Measurements from ENCODE around the gene TMED4. TPM values are rescaled to one million over a fixed set of nuclear protein-coding genes. Genes with fewer than 3 reads are reported as not detected.

The TMED4 gene
- 100 to 1,000 TPM in 1 of 2 donors, 10 to 100 TPM in 1; 97.9 to 104 TPM for total RNA-seq

DNA sequence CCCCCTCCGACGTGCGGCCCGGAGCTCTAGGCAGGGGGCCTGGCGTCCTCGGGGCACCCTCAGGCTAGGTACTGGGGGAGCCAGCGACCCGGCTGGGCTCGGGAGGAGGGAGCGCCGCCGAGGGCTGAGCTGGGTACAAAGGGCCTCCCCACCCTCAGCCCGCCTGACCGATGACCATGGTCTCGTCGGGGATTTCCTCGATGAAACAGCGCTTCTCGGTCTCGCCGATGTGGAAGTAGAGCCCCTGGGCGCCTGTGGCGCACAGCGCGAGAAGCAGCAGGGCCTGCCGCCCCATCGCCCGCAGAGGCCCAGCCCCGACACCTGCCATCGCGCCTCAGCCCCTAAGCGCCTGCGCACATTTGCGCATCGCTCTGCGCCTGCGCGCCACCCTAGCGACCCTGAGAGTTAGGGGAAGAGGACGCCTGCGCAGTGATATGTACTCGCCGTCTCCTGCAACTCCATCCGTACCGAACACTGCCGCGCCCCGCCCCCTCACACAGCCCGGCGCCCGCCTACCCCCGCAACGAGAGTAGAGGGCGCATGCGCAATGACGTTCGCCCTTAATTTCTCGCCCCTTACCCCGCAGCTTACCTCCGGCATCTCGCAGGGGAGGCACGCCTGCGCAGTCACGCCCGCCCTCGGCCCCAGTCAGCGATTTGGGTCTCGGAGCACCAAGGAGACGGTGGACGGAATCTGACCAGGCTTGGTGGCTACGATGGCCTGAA is at the start of gene TMED4:
Gene TMED4, minus strand, starts transcription at position 353 of the 725 bp plus-strand sequence. Its CDS starts 25 bp downstream, at position 328.
- peak; percentile 100 for DNase-seq (ENCODE audit: low spot score)
- Mint-ChIP-seq H3K9me3 (no peaks in the 10 kb centered on the region), H3K4me1 (ENCODE audit: low read depth in 2 of 2) (peaks cover 24 to 29% of the 10 kb centered on the region in 2 donors), H3K27me3 (no peaks in the 10 kb centered on the region), H3K36me3 (peaks cover 7% of the 10 kb centered on the region), H3K27ac (peak within 1 kb of the TSS; percentile 96 to 98), H3K4me3 (peak within 1 kb of the TSS; percentile 90)
- ATAC-seq: peak; percentile 97

DNA sequence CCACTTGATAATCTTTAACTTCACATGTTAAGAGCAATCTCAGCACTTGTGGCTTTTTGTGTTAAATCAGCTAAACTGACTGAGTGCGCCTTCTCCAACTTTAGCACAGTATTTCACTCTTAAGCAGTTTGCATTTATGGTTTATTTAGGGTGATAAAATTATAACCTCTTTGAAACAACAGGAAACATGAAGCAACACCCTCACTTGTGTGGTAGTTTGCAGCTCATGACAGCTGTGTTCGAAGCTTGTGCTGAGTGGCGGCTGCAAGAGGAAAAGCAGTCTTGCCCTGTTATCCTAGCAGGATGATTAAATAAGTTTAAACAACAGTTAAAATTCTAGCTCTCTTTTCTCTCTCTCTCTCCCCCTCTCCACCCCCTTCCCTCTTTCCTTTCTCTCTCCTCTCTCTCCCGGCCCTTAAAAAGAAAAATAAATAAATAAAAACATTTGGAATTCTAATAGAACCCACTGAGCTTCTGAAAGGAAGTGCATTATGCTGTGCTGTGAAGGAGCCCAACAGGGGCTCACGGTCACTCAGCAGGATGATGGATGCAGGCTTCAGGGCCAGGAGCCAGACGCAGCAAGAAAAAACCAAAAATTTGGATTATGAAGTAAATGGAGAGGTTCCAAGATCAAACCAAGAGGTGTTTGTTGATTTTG is 49.6 kb upstream of the TMED4 start:
- H3K36me3 Mint-ChIP-seq: peaks cover 11% of the 10 kb centered on the region
- peak overlapping the region; percentile 65 for H3K4me3 Mint-ChIP-seq
- H3K4me1 Mint-ChIP-seq (ENCODE audit: low read depth in 2 of 2): peaks cover 54 to 62% of the 10 kb centered on the region in 2 donors
- H3K27ac Mint-ChIP-seq: peak overlapping the region; percentile 70 to 87
- DNase-seq (ENCODE audit: low spot score): no peak
- peak; percentile 71 to 74 for ATAC-seq
- H3K9me3 Mint-ChIP-seq: no peaks in the 10 kb centered on the region
- no peaks in the 10 kb centered on the region for H3K27me3 Mint-ChIP-seq

DNA sequence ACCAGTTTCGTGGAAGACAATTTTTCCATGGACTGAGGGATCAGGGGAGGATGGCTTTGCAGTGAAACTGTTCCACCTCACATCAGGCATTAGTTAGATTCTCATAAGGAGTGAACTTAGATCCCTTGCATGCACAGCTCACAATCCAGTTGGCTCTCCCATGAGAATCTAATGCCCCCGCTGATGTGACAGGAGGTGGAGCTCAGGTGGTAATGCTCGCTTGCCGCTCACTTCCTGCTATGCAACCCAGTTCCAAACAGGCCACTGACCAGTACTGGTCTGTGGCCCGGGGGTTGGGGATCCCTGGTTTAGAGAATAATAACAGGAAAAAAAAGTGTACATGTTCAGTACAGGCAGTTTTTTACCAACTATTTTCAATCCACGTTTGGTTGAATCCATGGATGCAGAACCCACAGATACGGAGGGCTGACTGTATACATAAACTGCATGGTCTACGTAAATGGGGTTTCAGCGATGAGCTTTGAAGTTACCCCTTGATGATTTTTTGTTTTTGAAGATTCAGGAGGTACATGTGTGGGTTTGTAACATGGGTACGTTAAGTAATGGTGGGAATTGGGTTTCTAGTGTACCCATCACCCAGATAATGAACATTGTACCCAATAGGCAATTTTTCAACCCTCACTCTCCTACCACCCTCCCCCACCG is 48.9 kb upstream of the TMED4 start:
- DNase-seq (ENCODE audit: low spot score): no peak

DNA sequence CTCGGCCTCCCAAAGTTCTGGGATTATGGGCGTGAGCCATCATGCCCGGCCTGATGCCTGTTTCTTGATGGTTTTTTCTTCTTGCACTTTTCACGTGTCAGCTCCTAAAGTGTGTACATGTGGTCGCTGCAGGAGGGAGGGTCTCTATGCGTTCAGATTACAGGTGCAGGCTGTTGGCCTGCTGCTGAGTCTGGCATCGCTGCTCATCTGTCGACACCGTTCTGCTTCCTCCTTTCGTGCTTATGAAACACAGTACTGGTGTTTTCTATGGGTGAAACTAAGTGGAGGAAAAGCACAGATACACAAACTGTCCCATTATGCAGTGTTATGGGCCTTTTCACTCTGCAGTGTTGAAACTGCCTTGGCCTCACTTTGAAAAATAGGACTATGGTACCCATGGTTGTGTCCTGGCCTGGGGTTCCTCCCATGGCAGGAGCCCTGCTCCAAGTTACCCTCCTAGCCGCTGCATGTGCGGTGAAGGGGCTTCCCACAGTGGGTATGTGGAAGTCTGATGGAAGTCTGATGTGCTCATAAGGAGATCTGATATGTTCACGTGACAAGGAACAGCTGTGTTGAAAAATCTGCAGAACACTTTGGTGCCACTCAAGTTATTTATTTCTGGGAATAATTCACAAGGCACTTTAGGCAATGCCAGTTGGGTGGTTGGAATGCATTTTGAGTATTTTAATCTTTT is 47.9 kb upstream of the TMED4 start:
- Mint-ChIP-seq H3K4me1 (ENCODE audit: low read depth in 2 of 2) (peaks cover 47 to 53% of the 10 kb centered on the region in 2 donors), H3K36me3 (peaks cover 11% of the 10 kb centered on the region), H3K4me3 (no peak overlapping the region)

More for the DNA sequence above, 48.9 kb upstream of the TMED4 start:
- Mint-ChIP-seq H3K27ac (peak overlapping the region; percentile 70 to 87), H3K36me3 (peaks cover 11% of the 10 kb centered on the region), H3K4me3 (peak overlapping the region; percentile 65), H3K9me3 (no peaks in the 10 kb centered on the region), H3K4me1 (ENCODE audit: low read depth in 2 of 2) (peaks cover 52 to 61% of the 10 kb centered on the region in 2 donors), H3K27me3 (no peaks in the 10 kb centered on the region)
- no peak for ATAC-seq

GRCh38 chr7:44626620-44627019 is 44.6 kb upstream of the TMED4 start:
- H3K36me3 Mint-ChIP-seq: peaks cover 6% of the 10 kb centered on the region
- no peaks in the 10 kb centered on the region for H3K9me3 Mint-ChIP-seq
- no peaks in the 10 kb centered on the region for H3K27me3 Mint-ChIP-seq
- no peak for ATAC-seq
- H3K27ac Mint-ChIP-seq: no peak overlapping the region
- peaks cover 48 to 63% of the 10 kb centered on the region in 2 donors for H3K4me1 Mint-ChIP-seq (ENCODE audit: low read depth in 2 of 2)
- DNase-seq (ENCODE audit: low spot score): no peak
- no peak overlapping the region for H3K4me3 Mint-ChIP-seq

More for the DNA sequence above, 47.9 kb upstream of the TMED4 start:
- Mint-ChIP-seq H3K9me3 (no peaks in the 10 kb centered on the region), H3K27me3 (no peaks in the 10 kb centered on the region), H3K27ac (peak overlapping the region; percentile 70 to 87)
- DNase-seq (ENCODE audit: low spot score): no peak
- ATAC-seq: no peak

GRCh38 chr7:44625526-44626471 is 43.8 kb upstream of the TMED4 start:
- no peak overlapping the region for H3K27ac Mint-ChIP-seq
- peaks cover 47 to 61% of the 10 kb centered on the region in 2 donors for H3K4me1 Mint-ChIP-seq (ENCODE audit: low read depth in 2 of 2)
- no peaks in the 10 kb centered on the region for H3K9me3 Mint-ChIP-seq
- ATAC-seq (no peak), DNase-seq (ENCODE audit: low spot score) (no peak)
- no peak overlapping the region for H3K4me3 Mint-ChIP-seq
- no peaks in the 10 kb centered on the region for H3K27me3 Mint-ChIP-seq
- peaks cover 6% of the 10 kb centered on the region for H3K36me3 Mint-ChIP-seq

GRCh38 chr7:44624318-44624717 is 42.3 kb upstream of the TMED4 start:
- peaks cover 6% of the 10 kb centered on the region for H3K36me3 Mint-ChIP-seq
- peaks cover 36 to 52% of the 10 kb centered on the region in 2 donors for H3K4me1 Mint-ChIP-seq (ENCODE audit: low read depth in 2 of 2)
- H3K27ac Mint-ChIP-seq: peak overlapping the region; percentile 80 to 88
- peak overlapping the region; percentile 71 for H3K4me3 Mint-ChIP-seq
- ATAC-seq (no peak), DNase-seq (ENCODE audit: low spot score) (no peak)
- no peaks in the 10 kb centered on the region for H3K9me3 Mint-ChIP-seq
- no peaks in the 10 kb centered on the region for H3K27me3 Mint-ChIP-seq

- Mint-ChIP-seq H3K9me3 (no peaks in the 10 kb centered on the region), H3K4me3 (peak overlapping the region; percentile 71), H3K27me3 (no peaks in the 10 kb centered on the region), H3K4me1 (ENCODE audit: low read depth in 2 of 2) (peaks cover 47 to 63% of the 10 kb centered on the region in 2 donors), H3K36me3 (no peaks in the 10 kb centered on the region), H3K27ac (peak overlapping the region; percentile 80 to 88)
- ATAC-seq (peak; percentile 94 to 96), DNase-seq (ENCODE audit: low spot score) (no peak)
These were observed 40.5 kb upstream of the TMED4 start for GRCh38 chr7:44622342-44623151.

- Mint-ChIP-seq H3K27ac (peak overlapping the region; percentile 36 to 80), H3K27me3 (no peaks in the 10 kb centered on the region), H3K4me3 (peak overlapping the region; percentile 20), H3K36me3 (no peaks in the 10 kb centered on the region), H3K4me1 (ENCODE audit: low read depth in 2 of 2) (peaks cover 54 to 70% of the 10 kb centered on the region in 2 donors), H3K9me3 (no peaks in the 10 kb centered on the region)
- no peak for ATAC-seq
- no peak for DNase-seq (ENCODE audit: low spot score)
These were observed 39.7 kb upstream of the TMED4 start for GRCh38 chr7:44621750-44622103.

GRCh38 chr7:44621034-44621749 is 39.2 kb upstream of the TMED4 start:
- ATAC-seq: no peak
- H3K27me3 Mint-ChIP-seq: no peaks in the 10 kb centered on the region
- no peaks in the 10 kb centered on the region for H3K36me3 Mint-ChIP-seq
- no peaks in the 10 kb centered on the region for H3K9me3 Mint-ChIP-seq
- H3K4me3 Mint-ChIP-seq: no peak overlapping the region
- peaks cover 53 to 67% of the 10 kb centered on the region in 2 donors for H3K4me1 Mint-ChIP-seq (ENCODE audit: low read depth in 2 of 2)
- no peak for DNase-seq (ENCODE audit: low spot score)
- peak overlapping the region; percentile 36 to 80 for H3K27ac Mint-ChIP-seq

GRCh38 chr7:44618753-44619152 is 36.7 kb upstream of the TMED4 start:
- DNase-seq (ENCODE audit: low spot score) (no peak), ATAC-seq (no peak)
- no peaks in the 10 kb centered on the region for H3K36me3 Mint-ChIP-seq
- no peaks in the 10 kb centered on the region for H3K9me3 Mint-ChIP-seq
- no peak overlapping the region for H3K4me3 Mint-ChIP-seq
- no peaks in the 10 kb centered on the region for H3K27me3 Mint-ChIP-seq
- H3K27ac Mint-ChIP-seq: peak overlapping the region; percentile 84 to 86
- H3K4me1 Mint-ChIP-seq (ENCODE audit: low read depth in 2 of 2): peaks cover 56 to 76% of the 10 kb centered on the region in 2 donors

Measured in natural killer cell treated with Interleukin-12 subunit alpha and Interleukin-12 subunit beta and Interleukin-15 and Interleukin-18, amount 100 ng/mL, for 72 hours (primary cell).